ENCODE data around the gene GIGYF2. TPM values are rescaled to one million over a fixed set of nuclear protein-coding genes. Genes with fewer than 3 reads are reported as not detected.
A peak's percentile ranks its signal among the peaks of the same experiment; 100 is the strongest.

Gene GIGYF2
- total and polyA plus RNA-seq, 2 of the 13 experiments (the other 11 are each of a cell fraction or from before 2014, with no cell fraction given), result 44.9 to 73.5 TPM

GRCh38 chr2:232857158-232857563, 160.0 kb downstream of the GIGYF2 start (continued):
- TF ChIP-seq, protein P1, sequence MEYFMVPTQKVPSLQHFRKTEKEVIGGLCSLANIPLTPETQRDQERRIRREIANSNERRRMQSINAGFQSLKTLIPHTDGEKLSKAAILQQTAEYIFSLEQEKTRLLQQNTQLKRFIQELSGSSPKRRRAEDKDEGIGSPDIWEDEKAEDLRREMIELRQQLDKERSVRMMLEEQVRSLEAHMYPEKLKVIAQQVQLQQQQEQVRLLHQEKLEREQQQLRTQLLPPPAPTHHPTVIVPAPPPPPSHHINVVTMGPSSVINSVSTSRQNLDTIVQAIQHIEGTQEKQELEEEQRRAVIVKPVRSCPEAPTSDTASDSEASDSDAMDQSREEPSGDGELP (IDR thresholded peaks at IDR 0.05; ENCODE audit: borderline replicate concordance, low read depth), result peak; percentile 66; the same call in 1 of the 2 replicates
- TF ChIP-seq, protein P2, sequence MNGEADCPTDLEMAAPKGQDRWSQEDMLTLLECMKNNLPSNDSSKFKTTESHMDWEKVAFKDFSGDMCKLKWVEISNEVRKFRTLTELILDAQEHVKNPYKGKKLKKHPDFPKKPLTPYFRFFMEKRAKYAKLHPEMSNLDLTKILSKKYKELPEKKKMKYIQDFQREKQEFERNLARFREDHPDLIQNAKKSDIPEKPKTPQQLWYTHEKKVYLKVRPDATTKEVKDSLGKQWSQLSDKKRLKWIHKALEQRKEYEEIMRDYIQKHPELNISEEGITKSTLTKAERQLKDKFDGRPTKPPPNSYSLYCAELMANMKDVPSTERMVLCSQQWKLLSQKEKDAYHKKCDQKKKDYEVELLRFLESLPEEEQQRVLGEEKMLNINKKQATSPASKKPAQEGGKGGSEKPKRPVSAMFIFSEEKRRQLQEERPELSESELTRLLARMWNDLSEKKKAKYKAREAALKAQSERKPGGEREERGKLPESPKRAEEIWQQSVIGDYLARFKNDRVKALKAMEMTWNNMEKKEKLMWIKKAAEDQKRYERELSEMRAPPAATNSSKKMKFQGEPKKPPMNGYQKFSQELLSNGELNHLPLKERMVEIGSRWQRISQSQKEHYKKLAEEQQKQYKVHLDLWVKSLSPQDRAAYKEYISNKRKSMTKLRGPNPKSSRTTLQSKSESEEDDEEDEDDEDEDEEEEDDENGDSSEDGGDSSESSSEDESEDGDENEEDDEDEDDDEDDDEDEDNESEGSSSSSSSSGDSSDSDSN (CRISPR knock-in tag; IDR thresholded peaks at IDR 0.05), result peak; percentile 23; the same call in 1 of the 2 replicates
- no peak for TF ChIP-seq GABPA (IDR thresholded peaks at IDR 0.05; ENCODE audit: low read depth, low read length)
- TF ChIP-seq GABPA (CRISPR knock-in tag; IDR thresholded peaks at IDR 0.05; ENCODE audit: low read depth), result no peak; the same call in 1 of the 2 replicates
- TF ChIP-seq, protein P3, sequence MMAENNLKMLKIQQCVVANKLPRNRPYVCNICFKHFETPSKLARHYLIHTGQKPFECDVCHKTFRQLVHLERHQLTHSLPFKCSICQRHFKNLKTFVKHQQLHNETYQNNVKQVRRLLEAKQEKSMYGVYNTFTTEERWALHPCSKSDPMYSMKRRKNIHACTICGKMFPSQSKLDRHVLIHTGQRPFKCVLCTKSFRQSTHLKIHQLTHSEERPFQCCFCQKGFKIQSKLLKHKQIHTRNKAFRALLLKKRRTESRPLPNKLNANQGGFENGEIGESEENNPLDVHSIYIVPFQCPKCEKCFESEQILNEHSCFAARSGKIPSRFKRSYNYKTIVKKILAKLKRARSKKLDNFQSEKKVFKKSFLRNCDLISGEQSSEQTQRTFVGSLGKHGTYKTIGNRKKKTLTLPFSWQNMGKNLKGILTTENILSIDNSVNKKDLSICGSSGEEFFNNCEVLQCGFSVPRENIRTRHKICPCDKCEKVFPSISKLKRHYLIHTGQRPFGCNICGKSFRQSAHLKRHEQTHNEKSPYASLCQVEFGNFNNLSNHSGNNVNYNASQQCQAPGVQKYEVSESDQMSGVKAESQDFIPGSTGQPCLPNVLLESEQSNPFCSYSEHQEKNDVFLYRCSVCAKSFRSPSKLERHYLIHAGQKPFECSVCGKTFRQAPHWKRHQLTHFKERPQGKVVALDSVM (CRISPR knock-in tag; IDR thresholded peaks at IDR 0.05), result peak; percentile 25; the same call in 1 of the 2 replicates
- TF ChIP-seq, protein P4, sequence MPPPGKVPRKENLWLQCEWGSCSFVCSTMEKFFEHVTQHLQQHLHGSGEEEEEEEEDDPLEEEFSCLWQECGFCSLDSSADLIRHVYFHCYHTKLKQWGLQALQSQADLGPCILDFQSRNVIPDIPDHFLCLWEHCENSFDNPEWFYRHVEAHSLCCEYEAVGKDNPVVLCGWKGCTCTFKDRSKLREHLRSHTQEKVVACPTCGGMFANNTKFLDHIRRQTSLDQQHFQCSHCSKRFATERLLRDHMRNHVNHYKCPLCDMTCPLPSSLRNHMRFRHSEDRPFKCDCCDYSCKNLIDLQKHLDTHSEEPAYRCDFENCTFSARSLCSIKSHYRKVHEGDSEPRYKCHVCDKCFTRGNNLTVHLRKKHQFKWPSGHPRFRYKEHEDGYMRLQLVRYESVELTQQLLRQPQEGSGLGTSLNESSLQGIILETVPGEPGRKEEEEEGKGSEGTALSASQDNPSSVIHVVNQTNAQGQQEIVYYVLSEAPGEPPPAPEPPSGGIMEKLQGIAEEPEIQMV (CRISPR knock-in tag; IDR thresholded peaks at IDR 0.05; ENCODE audit: low read depth), result no peak
- TF ChIP-seq PAF1 (CRISPR knock-in tag; IDR thresholded peaks at IDR 0.05), result no peak
- no peak for TF ChIP-seq HNRNPK (IDR thresholded peaks at IDR 0.05; ENCODE audit: low read depth, low read length, poor library complexity, severe bottlenecking)
- TF ChIP-seq ZNF510 (CRISPR knock-in tag; IDR thresholded peaks at IDR 0.05; ENCODE audit: low read depth), result no peak
- TF ChIP-seq ZFP62 (CRISPR knock-in tag; IDR thresholded peaks at IDR 0.05), result no peak
- peak; percentile 33; the same call in 1 of the 2 replicates for TF ChIP-seq ARID3A (IDR thresholded peaks at IDR 0.05; ENCODE audit: low read depth, low read length)
- TF ChIP-seq PBX2 (CRISPR knock-in tag; IDR thresholded peaks at IDR 0.05), result no peak
- TF ChIP-seq WIZ (CRISPR knock-in tag; IDR thresholded peaks at IDR 0.05), result no peak
- TF ChIP-seq ZNF253 (CRISPR knock-in tag; IDR thresholded peaks at IDR 0.05; ENCODE audit: borderline replicate concordance), result no peak
- TF ChIP-seq SP140L (CRISPR knock-in tag; IDR thresholded peaks at IDR 0.05; ENCODE audit: borderline replicate concordance), result peak; percentile 47; the same call in 1 of the 2 replicates
- TF ChIP-seq ZNF781 (CRISPR knock-in tag; IDR thresholded peaks at IDR 0.05; ENCODE audit: borderline replicate concordance, not compliant biosample characterization), result peak; percentile 47
- no peak for TF ChIP-seq SIN3B (IDR thresholded peaks at IDR 0.05; ENCODE audit: low read length)
- TF ChIP-seq, protein P5, sequence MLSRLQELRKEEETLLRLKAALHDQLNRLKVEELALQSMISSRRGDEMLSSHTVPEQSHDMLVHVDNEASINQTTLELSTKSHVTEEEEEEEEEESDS (CRISPR knock-in tag; IDR thresholded peaks at IDR 0.05; ENCODE audit: borderline replicate concordance), result no peak
